NCI-H82 (cell line): ENCODE measurements around the gene TACR3.
"Not testable (repeated sequence)": the region's sequence is repeated elsewhere in the genome, so short reads cannot be mapped to it uniquely, and the experiment has no call there.

Experiments
- DNase-seq: peaks from one replicate; lab custom pipeline; 2025; lab: John Stamatoyannopoulos, UW

Gene TACR3, protein sequence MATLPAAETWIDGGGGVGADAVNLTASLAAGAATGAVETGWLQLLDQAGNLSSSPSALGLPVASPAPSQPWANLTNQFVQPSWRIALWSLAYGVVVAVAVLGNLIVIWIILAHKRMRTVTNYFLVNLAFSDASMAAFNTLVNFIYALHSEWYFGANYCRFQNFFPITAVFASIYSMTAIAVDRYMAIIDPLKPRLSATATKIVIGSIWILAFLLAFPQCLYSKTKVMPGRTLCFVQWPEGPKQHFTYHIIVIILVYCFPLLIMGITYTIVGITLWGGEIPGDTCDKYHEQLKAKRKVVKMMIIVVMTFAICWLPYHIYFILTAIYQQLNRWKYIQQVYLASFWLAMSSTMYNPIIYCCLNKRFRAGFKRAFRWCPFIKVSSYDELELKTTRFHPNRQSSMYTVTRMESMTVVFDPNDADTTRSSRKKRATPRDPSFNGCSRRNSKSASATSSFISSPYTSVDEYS

DNA sequence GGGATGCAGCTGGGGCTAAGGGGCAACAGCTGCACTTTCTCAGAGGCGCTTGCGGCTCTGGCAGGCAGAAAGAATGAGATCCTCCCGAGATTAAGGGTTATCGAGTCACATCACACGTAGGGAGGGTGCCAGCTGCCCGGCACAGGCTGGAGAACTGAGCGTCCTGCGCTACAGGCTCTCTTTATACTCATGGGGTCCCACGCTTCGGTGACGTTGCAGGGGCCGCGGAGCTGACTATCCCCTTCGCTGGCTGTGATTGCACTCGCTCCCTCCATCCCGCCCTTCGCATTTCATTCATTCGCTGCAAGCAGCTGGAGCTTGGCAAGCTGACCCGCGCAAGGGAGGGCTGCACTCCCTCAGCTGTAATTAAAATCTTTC is at the start of gene TACR3:
TSS of gene TACR3 (minus strand) at position 156 of the 378 bp plus-strand sequence. CDS start 310 bp downstream, outside the sequence.
- peak; percentile 56 for DNase-seq

DNA sequence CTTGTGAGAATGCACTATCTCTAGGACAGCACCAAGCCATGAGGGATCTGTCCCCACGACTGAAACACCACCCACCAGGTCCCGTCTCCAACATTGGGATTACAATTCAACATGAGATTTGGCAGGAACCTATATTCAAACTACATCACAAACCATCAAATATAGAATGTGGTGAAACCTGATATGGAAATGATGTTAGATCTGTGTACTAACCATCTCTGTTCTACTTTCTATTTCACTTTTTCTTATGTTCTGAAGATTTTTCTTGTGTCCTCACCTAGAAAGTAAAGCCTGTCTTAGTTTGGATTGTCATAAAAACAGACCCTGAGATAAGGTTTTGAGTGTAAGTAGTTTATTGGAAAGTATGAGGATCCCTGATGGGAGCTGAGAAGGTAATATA is 37.8 kb upstream of the TACR3 start:
- DNase-seq = no peak

DNA sequence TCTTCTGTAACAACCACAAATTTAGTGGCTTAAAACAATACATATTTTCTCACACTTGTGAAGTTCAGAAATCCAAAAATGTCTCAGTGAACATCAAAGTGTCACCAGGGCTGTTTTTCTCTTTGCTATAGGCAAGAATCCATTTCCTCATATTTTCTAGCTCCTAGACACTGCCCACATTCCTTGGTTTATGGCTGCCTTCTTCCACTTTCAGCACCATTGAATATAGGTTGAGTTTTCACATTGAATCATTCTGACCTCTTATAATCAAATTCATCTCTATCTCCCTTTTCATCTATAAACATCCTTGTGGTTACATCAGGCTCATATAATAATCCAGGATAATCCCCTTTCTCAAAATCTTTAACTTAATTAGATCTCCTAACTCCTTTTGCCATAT is 37.0 kb upstream of the TACR3 start:
- no peak for DNase-seq

DNA sequence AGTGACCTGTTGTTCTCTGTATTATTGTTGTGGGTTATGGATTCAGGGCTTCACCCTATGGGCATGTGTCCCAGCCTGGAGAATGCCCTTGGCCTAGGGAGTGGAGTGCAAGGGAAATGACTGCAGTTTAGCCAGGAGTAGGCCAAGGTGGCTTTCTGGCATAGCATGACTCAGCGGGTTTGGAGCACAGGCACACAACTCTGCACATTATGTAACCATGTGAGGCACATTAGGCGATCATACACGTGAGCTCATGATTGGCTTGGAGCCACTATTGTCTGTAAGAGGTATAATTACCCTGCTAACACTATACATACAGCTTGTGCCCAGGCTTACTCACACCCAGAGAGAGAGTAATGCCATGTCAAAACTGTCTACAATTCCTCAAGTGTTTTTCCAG is 35.1 kb upstream of the TACR3 start:
- no peak for DNase-seq

DNA sequence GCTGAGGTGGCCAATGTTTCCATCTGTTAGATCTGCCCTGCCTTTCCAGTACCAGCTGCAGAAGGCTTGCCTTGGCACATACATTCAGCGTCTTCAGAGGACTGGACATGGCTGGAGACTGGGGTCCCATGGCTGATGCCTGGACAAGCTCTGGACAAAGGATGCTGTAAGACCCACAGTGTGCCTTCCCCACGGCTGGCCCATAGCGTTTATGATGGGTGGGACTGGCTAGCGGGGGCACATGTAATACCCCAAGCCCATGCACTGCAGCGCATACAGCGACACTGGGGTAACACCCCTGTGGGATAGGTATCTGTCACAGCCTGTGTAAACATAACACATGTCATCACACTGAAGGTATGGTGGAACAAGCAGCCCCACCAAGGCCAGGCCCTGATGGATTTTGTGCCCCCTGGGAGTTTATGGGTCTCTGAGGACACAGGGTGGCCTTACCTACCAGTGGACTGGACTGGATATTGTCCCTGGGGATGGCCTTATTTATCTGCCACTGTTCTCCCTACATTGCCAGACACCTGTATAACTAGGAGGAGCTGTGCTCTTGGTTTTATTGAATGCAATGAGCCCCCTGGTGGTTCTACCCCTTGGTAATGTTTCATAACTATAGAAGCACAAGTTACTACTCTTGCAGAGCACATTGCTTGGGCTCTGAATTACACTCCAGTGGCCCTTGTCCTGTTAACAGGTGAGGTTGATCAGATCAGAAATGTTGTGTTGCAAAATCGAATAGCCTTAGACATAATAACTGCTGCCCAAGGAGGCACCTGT is 34.3 kb upstream of the TACR3 start:
- DNase-seq = peak; percentile 7

DNA sequence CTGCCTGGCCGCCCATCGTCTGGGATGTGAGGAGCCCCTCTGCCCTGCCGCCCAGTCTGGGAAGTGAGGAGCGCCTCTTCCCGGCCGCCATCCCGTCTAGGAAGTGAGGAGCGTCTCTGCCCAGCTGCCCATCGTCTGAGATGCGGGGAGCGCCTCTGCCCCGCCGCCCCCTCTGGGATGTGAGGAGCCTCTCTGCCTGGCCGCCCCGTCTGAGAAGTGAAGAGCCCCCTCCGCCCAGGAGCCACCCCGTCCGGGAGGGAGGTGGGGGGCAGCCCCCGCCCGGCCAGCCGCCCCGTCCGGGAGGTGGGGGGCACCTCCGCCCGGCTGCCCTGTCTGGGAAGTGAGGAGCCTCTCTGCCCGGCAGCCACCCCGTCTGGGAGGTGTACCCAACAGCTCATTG is 3.4 kb upstream of the TACR3 start:
- not testable (repeated sequence) for DNase-seq

DNA sequence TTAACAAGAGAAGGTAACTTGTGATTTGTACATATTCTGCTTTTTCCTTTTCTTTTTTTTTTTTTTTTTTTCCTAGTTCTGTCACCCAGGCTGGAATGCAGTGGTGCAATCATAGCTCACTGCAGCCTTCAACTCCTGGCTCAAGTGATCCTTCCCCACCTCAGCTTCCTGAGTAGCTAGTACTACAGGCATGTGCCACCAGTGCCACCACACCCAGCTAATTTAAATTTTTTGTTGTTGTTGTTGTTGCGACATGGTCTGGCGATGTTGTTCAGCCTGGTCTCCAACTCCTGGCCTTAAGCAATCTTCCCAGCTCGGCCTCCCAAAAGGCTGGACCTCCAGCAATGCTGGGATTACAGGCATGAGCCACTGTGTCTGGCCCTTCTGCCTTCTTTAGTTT is 1.5 kb upstream of the TACR3 start:
- no peak for DNase-seq

DNA sequence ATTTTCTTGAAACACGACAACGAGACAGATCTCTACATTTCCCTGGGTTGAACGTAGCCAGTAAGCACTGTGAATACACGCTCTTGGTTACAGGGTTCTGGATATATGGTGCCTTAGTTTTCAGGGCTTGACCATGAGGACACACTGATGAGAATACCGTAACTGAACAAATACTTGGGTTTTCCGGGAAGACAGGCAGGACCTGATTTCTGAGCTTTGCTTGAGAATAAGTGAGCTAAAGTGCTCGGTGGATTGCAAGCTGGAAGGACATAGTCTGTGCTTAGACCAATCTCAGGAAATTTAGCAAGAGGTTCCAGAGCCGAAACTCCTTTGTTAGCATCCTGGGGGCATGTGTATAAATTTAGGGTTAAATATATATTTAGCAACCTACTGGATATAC is 876 bp upstream of the TACR3 start:
- DNase-seq = no peak

DNA sequence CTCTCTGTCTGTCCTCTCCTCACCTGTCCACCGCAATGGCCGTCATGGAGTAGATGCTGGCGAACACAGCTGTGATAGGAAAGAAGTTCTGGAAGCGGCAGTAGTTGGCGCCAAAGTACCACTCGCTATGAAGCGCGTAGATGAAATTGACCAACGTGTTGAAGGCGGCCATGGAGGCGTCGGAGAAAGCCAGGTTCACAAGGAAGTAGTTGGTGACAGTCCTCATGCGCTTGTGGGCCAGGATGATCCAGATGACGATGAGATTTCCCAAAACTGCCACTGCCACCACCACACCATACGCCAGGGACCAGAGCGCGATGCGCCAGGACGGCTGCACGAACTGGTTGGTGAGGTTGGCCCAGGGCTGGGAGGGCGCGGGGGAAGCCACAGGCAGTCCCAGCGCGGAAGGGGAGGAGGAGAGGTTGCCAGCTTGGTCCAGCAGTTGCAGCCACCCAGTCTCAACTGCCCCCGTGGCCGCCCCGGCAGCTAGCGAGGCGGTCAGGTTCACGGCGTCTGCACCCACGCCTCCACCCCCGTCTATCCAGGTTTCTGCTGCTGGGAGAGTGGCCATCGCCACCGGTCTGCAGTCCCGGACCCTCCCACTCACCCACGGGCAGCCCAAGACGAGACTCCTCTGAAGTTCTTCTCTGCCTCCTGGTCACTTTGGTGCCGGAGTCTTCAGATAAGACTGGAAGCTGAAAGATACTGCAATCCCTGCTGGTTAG is 518 bp downstream of the TACR3 start:
- DNase-seq = peak; percentile 20

DNA sequence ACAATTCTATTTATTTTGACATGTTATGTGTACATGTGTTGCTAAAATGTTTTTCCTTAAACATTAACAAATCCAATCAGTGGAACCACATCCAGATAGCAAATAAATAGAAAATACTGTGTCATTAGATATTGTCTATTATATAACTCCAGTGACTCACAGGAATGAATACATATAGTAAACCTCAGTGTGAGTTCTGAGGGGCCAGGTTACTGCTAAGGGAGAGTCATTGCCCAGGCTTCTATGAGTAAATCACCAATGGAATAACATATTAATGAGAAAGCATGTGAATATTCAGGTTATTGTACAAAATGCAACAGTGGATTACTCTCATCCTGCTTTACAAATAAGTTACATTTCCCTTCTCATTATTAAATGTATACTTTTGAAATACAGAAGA is 27.2 kb downstream of the TACR3 start:
- DNase-seq = no peak

DNA sequence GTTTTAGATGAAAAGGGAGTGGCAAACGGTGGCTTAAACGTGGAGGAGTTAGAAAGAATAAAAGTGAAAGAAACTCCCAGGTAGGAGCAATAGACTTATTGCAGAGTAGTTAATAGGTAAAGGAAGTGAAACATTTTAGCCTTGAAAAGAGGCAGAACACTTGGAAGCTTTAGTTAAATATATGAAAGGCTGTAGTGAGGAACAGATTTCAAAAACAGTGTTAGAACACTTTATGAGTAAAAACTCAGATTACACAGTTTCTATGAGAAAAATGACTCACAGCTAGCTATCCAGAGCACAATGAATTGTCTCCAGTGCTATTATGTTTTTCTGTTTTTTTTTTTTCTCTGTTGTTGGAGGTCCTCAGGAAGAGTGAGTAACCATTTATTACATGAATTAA is 45.8 kb downstream of the TACR3 start:
- no peak for DNase-seq

DNA sequence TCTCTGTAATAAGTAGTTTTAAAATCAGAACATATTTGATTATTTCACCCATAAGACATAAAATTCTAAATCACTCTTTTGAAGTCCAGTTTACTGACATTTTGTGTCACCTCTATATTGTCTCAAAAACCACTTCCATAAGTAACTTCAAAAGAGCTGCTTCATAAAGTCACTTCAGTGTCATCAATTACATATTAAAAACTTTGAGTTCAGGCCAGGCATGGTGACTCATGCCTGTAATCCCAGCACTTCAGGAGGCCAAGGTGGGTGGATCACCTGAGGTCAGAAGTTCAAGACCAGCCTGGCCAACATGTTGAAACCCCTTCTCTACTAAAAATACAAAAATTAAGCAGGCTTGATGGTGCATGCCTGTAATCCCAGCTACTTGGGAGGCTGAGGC is 53.0 kb downstream of the TACR3 start:
- DNase-seq = not testable (repeated sequence)

DNA sequence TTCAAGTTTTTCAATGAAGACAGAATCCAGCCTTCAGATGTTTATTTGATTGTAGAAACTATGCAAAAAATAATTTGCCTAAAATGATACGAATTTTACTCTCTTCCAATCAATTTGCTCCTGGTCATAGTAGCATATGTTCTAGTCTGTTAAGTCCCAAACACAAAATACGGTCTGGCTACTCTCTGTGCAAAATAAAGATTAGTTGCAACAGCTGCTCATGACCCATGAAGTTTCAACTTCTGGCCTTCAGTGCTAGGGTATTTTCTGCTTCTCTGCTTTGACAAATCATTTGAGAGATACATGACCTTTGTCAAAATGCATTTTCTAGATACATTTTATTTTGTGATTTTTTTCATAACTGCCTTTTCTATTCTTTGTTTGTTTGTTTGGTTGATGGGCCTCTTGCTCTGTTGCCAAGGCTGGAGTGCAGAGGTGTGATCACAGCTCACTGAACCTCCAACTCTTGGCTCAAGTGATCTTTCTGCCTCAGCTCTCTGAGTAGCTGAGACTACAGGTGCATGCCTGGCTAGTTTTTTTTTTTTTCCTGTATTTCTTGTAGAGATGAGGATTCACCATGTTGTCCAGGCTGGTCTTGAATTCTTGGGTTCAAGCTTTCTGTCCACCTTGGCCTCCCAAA is 55.2 kb downstream of the TACR3 start:
- peak; percentile 35 for DNase-seq

DNA sequence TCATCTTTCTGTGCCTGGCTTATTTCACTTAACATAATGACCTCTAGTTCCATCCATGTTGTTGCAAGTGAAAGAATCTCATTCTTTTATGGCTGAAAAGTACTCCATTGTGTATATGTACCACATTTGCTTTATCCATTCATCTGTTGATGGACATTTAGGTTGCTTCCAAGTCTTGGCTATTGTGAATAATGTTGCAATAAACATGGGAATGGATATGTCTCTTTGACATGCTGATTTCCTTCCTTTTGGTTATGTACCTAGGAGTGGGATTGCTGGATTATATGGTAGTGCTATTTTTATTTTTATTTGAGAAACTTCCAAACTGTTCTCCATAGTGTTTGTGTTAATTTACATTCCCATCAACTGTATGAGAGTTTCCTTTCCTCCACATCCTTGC is 71.2 kb downstream of the TACR3 start:
- no peak for DNase-seq

DNA sequence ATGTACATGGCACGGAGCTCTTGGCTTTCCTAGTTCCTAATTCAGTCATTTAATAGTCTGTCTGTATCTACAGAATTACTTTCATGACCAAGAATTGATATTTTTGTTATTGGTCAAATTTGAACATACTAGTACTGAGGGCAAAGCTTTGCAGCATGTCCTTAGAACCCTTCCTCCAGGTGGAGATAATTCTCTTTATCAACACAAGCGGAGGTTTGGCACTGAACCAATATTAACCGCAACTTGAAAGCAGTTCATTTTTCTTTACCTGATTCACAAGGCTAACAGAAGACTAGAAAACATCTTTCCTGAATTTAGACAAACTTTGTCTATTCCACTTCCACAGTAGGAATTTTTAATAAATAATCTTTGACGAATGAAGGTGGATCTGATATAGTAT is 73.8 kb downstream of the TACR3 start:
- DNase-seq = no peak

DNA sequence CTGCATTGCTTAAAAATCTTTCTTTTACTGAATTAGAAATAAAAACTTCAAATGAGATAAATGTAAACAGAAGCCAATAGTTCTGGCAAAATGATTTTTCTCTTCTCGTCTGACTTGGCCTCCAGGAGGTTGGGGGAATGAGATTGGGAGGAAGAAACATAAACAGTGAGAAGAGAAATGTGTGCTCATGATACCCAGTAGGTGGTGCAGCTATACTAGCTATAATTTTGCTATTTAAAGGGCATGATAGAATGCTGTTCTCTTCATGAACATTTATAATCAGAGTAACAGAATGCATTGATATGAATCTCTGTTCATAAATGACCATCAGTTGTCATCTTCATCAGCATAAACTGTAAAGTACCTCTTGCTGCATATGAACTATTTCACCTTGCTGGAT is 85.5 kb downstream of the TACR3 start:
- DNase-seq = peak; percentile 5

DNA sequence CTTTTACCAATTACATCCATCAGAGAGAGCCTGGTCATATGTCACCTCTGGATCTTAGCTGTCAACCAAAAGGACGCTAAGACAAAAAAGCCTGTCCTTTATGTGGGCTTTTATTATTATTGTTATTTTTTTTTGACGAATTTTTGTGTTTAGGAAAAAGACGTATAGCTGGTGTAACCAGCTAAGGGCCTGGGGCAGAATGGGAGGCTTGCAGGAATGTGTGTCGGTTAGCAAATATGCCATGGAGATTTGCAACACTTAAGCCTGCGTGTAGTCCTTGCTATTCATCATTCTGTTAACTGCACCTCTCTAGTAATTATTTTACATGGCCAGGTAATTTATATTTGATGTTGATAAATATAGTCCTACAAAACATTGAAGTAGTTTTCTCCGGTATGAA is 93.5 kb downstream of the TACR3 start:
- no peak for DNase-seq

DNA sequence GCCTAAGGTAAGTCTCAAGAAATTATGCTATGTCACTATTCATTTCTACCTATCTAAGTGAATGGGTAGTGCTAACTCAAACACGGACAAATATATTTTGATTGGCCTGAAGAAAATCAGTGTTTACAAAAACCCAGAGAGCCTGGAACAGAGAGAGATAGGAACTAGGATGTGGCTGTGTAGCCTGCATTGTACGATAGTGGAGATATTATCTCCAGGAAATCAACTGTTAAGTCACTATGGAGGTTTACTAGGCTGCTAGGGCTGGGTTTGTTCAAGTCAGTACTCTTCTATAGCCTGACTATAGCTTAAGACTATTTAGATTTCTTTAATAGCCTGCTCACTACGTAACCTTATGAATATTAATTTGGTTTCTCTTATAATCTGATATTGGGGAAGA is 127.9 kb downstream of the TACR3 start:
- DNase-seq = no peak

DNA sequence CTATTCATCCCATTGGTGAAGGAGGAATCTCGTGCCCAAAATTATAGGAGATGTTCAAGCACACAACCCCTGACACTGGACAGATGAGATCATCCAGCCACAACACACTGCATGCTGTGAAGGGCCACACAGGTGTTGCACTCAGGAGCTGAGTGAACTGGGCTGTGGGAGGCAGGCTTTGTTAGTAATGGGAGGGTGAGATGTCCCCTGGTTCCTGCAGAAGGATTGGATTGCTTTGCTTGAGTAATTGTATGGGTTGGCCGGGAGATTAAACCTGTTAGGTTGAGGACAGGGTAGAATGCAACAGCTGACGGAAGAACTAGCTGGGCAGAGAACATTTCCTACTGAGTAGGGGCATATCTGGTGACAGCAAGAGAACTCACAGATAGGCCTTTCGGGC is 152.2 kb downstream of the TACR3 start:
- peak; percentile 83 for DNase-seq

DNA sequence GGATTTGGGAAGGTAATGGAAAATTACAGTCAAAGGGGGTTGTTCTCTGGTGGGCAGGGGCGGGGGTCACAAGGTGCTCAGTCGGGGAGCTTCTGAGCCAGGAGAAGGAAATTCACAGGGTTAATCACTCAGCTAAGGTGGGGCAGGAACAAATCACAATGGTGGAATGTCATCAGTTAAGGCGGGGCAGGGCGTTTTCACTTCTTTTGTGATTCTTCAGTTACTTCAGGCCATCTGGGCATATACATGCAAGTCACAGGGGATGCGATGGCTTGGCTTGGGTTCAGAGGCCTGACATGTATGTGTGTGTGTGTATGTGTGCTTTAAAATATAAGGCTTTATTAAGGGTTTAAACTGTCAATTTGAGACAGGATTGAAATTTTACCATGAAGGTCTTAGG is 160.6 kb downstream of the TACR3 start:
- not testable (repeated sequence) for DNase-seq
